MM.1S (cell line): ENCODE measurements around the gene MAP3K7CL.

ENCODE experiments used
- DNase-seq: peaks from one replicate; pipeline ENCODE4 v3.0.0-alpha.2; 2015
- H2AFZ ChIP-seq: fragments of 300-600 bp; sonication (generic); 2 replicates; pipeline ENCODE4 v1.6.0; 2016; ENCODE audit warnings: antibody characterized with exemption, low read length
- H3F3A ChIP-seq: fragments of 300-600 bp; sonication (generic); 2 replicates; pipeline ENCODE4 v1.6.1; 2016; ENCODE audit warnings: mild to moderate bottlenecking, antibody characterized with exemption, low read length, moderate library complexity, mixed read lengths; ENCODE audit not compliant: insufficient read depth
- H3K27ac ChIP-seq: fragments of 300-600 bp; sonication (generic); 2 replicates; pipeline ENCODE4 v1.5.1; 2016; ENCODE audit warnings: mild to moderate bottlenecking, low read length
- H3K27me3 ChIP-seq: fragments of 300-600 bp; sonication (generic); replicated peaks from 2 replicates; pipeline ENCODE4 v1.6.0; 2016; ENCODE audit warnings: low read length; ENCODE audit not compliant: insufficient read depth
- H3K36me3 ChIP-seq: fragments of 300-600 bp; sonication (generic); replicated peaks from 2 replicates; pipeline ENCODE4 v1.6.1; 2016; ENCODE audit warnings: mild to moderate bottlenecking, low read length, mixed read lengths; ENCODE audit not compliant: insufficient read depth
- H3K4me1 ChIP-seq: fragments of 300-600 bp; sonication (generic); 2 replicates; pipeline ENCODE4 v1.6.1; 2016; ENCODE audit warnings: low read length, mixed read lengths
- H3K4me2 ChIP-seq: fragments of 300-600 bp; sonication (generic); 2 replicates; pipeline ENCODE4 v1.6.0; 2016; ENCODE audit warnings: low read depth, low read length
- H3K4me3 ChIP-seq: fragments of 300-600 bp; sonication (generic); 2 replicates; pipeline ENCODE4 v1.5.1; 2016; ENCODE audit warnings: low read length, mixed read lengths
- H3K79me2 ChIP-seq: fragments of 300-600 bp; sonication (generic); 2 replicates; pipeline ENCODE4 v1.6.1; 2016; ENCODE audit warnings: mixed run types, low read length, mixed read lengths
- H3K9ac ChIP-seq: fragments of 300-600 bp; sonication (generic); 2 replicates; pipeline ENCODE4 v1.6.1; 2016; ENCODE audit warnings: low read length, mixed read lengths
- H3K9me2 ChIP-seq: fragments of 300-600 bp; sonication (generic); replicated peaks from 2 replicates; pipeline ENCODE4 v1.6.1; 2016; ENCODE audit warnings: mild to moderate bottlenecking, low read length, mixed read lengths; ENCODE audit not compliant: insufficient read depth
- H3K9me3 ChIP-seq: fragments of 300-600 bp; sonication (generic); replicated peaks from 2 replicates; pipeline ENCODE4 v1.6.1; 2016; ENCODE audit warnings: mild to moderate bottlenecking, low read length, mixed read lengths; ENCODE audit not compliant: insufficient read depth
- H4K20me1 ChIP-seq: fragments of 300-600 bp; sonication (generic); 2 replicates; pipeline ENCODE4 v1.6.1; 2016; ENCODE audit warnings: mild to moderate bottlenecking, low read length, moderate library complexity, mixed read lengths; ENCODE audit not compliant: insufficient read depth
- EZH2 ChIP-seq: fragments of 300-600 bp; sonication (generic); optimal IDR thresholded peaks from 2 replicates; pipeline ENCODE3; 2017; ENCODE audit warnings: low read depth, mild to moderate bottlenecking, antibody characterized with exemption, low read length, mixed read lengths
- EZH2phosphoT487 ChIP-seq: fragments of 300-600 bp; sonication (generic); IDR thresholded peaks from 2 replicates; pipeline ENCODE4 v1.6.1; 2018; ENCODE audit warnings: antibody characterized with exemption, low read length
- TF ChIP-seq, protein P1 (sequence below): fragments of 300-600 bp; sonication (generic); IDR thresholded peaks from 2 replicates; pipeline ENCODE4 v1.5.1; 2016; ENCODE audit warnings: antibody characterized with exemption, low read length, mixed read lengths

MAP3K7CL gene

DNA sequence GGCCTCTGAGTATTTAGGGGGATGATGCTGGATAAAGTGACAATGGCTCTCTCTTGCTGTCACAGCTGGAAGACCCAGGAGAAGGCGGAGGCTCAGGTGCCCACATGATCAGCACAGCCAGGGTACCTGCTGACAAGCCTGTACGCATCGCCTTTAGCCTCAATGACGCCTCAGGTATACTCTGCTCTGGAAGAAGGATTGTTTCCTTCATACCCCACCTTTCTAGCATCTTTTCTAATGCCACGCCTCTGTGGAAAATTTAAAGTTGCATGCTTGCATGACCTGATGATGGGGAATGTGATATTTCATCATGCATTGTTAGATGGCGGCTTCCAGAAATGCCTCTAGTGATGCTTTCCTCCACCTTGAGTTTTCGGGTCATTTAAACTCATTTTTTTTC is 2.8 kb downstream of the MAP3K7CL start:
- Histone ChIP-seq H3K4me3 (no peak overlapping the region), H3K9ac (no peak overlapping the region), H3K79me2 (no peaks in the 10 kb centered on the region), H3K4me1 (no peaks in the 10 kb centered on the region), H3K36me3 (no peaks in the 10 kb centered on the region), H3K9me2 (no peaks in the 10 kb centered on the region), H3F3A (no peaks in the 10 kb centered on the region), H2AFZ (no peak overlapping the region), H3K27ac (no peak overlapping the region), H3K4me2 (no peak overlapping the region), H3K9me3 (no peaks in the 10 kb centered on the region), H4K20me1 (no peaks in the 10 kb centered on the region), H3K27me3 (no peaks in the 10 kb centered on the region)
- TF ChIP-seq EZH2: no peak
- TF ChIP-seq, protein P1, sequence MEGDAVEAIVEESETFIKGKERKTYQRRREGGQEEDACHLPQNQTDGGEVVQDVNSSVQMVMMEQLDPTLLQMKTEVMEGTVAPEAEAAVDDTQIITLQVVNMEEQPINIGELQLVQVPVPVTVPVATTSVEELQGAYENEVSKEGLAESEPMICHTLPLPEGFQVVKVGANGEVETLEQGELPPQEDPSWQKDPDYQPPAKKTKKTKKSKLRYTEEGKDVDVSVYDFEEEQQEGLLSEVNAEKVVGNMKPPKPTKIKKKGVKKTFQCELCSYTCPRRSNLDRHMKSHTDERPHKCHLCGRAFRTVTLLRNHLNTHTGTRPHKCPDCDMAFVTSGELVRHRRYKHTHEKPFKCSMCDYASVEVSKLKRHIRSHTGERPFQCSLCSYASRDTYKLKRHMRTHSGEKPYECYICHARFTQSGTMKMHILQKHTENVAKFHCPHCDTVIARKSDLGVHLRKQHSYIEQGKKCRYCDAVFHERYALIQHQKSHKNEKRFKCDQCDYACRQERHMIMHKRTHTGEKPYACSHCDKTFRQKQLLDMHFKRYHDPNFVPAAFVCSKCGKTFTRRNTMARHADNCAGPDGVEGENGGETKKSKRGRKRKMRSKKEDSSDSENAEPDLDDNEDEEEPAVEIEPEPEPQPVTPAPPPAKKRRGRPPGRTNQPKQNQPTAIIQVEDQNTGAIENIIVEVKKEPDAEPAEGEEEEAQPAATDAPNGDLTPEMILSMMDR: no peak
- TF ChIP-seq EZH2phosphoT487: no peak
- no peak for DNase-seq

DNA sequence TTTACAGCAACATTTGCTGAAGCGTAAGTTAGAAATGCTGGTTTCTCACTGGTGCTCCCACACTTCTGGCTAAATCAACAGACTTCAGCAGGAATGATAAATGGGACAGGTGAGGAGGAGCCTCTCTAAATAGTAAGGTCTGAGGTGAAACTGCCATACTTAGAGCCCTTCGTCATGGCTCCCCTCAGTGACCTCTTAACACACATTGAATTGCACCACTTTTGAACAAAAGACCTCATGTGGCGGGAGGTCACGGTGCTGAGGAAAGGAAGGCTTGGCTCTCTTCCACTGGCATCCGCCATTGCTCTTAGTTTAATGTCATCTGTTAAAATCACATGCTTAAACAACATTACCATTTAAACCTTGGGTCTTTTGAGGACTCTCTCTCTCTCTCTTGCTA is 3.4 kb downstream of the MAP3K7CL start:
- no peak overlapping the region for H3K4me3 ChIP-seq
- no peak overlapping the region for H2AFZ ChIP-seq
- no peaks in the 10 kb centered on the region for H3K36me3 ChIP-seq
- no peaks in the 10 kb centered on the region for H3K79me2 ChIP-seq
- no peak for DNase-seq
- TF ChIP-seq EZH2phosphoT487 (no peak), EZH2 (no peak)
- TF ChIP-seq, protein P1: no peak
- H3K9me2 ChIP-seq: no peaks in the 10 kb centered on the region
- H3K27ac ChIP-seq: no peak overlapping the region
- H4K20me1 ChIP-seq: no peaks in the 10 kb centered on the region
- H3K27me3 ChIP-seq: no peaks in the 10 kb centered on the region
- H3K9me3 ChIP-seq: no peaks in the 10 kb centered on the region
- no peak overlapping the region for H3K9ac ChIP-seq
- H3F3A ChIP-seq: no peaks in the 10 kb centered on the region
- no peaks in the 10 kb centered on the region for H3K4me1 ChIP-seq
- H3K4me2 ChIP-seq: no peak overlapping the region

DNA sequence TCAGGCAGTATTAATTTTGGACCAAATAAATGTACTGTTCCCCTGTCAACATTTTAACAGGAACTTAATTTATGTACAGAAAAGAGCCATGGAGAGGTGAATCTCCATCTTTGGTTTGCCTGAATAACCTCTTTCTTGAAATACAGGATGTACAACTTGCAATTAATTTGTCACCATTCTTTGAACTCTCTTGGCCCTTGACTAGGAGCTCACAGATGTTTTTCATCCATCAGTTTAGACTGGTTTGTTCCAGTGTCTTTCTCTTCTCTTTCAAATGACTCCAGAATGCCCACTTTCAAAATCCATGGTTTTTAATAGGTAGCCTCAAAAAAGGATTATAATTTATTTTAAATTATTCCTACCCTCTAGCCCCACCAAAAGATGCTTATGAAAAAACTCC is 5.0 kb downstream of the MAP3K7CL start:
- H3K9ac ChIP-seq: no peak overlapping the region
- no peaks in the 10 kb centered on the region for H3K36me3 ChIP-seq
- no peaks in the 10 kb centered on the region for H3F3A ChIP-seq
- no peaks in the 10 kb centered on the region for H3K79me2 ChIP-seq
- no peaks in the 10 kb centered on the region for H3K9me3 ChIP-seq
- no peaks in the 10 kb centered on the region for H3K9me2 ChIP-seq
- H4K20me1 ChIP-seq: no peaks in the 10 kb centered on the region
- H2AFZ ChIP-seq: no peak overlapping the region
- H3K4me1 ChIP-seq: no peaks in the 10 kb centered on the region
- DNase-seq: no peak
- no peaks in the 10 kb centered on the region for H3K27me3 ChIP-seq
- TF ChIP-seq EZH2phosphoT487: no peak
- TF ChIP-seq EZH2: no peak
- TF ChIP-seq, protein P1: no peak
- H3K4me3 ChIP-seq: no peak overlapping the region
- no peak overlapping the region for H3K27ac ChIP-seq
- no peak overlapping the region for H3K4me2 ChIP-seq
